ENCODE results near the gene CAMSAP1.
A peak's percentile ranks its signal among the peaks of the same experiment; 100 is the strongest.
"Not testable (repeated sequence)": the region's sequence is repeated elsewhere in the genome, so short reads cannot be mapped to it uniquely, and the experiment has no call there.

CAMSAP1 gene

DNA sequence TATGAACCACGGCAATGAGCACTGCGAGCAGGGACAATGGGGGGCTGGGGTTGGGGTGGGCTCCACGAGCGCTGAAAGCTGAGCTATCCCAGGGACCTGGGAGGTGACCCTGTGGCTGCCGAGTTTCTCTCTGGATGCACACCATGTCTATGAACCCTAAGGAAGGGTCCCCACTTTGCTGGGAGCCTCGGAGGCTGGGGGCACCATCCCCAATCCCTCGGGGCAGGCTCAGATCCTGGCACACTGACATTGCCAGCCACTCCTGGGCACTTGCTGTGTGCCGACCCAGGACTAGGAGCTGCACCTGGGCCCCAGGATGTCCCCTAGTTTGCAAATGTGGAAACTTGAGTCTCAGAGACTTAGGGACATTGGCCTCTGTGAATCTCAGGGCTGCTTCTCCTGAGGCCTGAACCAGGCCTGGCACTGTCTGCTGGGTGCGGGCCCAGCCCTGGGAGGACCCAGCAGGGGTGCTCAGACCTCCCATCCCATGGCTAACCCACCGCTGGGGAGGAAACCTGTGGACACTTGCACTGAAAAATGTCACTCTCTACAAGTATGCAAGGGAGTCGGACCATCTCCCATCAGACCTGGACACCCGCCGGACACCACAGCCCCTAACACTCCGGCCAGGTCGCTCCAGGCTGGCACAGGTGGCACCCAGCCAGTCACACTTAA lies 13.0 kb upstream of the CAMSAP1 start:
- DNase-seq = no peak

DNA sequence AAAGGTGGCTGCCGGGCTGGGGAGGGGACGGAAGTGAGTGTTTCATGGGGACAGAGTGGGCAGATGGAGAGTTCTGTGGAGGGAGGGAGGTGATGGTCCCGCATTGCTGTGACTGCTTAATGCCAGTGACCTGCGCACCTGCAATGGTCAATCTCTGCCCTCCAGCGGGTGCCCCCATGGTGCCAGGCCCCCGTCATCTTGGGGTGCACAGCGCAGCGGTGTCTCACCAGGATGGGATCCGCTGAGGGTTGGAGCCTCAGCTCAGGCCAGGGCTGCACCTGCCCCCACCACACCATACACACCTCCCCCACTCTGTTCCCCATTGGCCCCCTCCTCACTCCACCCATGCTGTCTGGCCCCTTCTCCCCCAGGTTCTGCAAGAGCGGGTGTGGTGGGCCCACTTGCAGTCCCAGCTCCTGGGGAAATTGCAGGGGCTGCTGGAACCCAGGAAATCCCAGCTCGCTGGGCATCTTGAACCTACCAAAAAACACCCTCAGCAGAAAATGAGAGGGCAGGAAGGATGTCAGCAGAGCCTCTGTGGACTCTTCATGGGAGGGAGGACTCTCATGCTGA lies 12.1 kb upstream of the CAMSAP1 start:
- no peak for DNase-seq

DNA sequence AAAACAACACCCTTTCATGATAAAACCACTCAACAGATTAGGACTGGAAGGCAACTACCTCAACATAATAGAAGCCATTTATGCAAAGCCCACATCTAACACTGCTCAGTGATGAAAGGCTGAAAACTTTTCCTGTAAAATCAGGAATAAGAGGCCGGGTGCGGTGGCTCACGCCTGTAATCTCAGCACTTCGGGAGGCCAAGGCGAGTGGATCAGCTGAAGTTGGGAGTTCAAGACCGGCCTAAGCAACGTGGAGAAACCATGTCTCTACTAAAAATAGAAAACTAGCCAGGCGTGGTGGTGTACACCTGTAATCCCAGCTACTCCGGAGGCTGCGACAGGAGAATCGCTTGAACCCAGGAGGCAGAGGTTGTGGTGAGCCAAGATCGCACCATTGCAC lies 8.9 kb upstream of the CAMSAP1 start:
- DNase-seq = not testable (repeated sequence)

DNA sequence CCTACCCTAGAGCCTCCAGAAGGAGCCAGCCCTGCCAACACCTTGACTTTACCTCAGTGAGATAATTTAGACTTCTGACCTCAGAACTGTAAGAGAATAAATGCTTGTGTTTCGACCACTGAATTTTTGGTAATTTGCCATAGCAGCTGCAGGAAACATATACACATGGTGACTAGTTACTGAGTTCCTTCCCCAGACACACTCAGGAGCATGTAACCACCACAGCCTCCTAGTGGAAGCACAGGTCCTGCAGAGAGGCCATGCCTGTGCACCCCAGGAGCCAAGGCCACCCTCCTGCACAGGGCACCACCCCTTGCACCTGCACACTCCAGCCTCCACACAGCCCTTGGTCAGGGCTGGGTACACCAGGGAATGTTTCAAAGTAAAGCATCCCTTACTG lies 7.6 kb upstream of the CAMSAP1 start:
- DNase-seq = no peak

DNA sequence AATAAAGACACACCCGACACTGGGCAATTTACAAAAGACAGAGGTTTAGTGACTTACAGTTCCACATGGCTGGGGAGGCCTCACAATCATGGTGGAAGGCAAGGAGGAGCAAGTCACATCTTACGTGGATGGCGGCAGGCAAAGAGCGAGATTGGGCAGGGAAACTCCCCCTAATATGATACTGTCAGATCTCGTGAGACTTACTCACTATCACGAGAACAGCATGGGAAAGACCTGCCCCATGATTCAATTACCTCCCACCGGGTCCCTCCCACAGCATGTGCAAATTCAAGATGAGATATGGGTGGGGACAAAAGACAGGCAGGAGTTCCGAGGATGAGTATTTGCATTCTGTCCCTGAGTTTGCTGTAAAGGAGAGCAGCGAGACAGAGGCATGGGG lies 3.9 kb upstream of the CAMSAP1 start:
- not testable (repeated sequence) for DNase-seq

DNA sequence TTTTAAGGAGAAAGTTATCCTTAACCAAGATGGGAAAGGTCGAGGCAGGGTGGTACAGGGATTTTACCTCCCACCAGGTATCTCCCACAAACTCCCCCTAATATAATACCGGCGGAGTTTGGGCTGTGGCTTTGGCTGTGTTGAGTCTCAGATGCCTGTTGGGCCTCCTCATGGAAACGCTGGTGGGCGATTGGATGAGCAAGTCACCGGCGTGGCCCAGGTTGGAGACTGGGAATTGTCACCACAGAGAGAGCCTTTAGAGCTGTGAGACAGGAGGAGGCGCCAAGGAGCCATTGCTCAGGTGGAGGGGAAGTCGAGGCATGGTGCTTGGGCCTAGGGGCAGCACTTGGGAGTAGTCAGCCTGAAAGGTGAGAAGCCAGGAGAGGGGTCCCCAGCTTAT lies 3.4 kb upstream of the CAMSAP1 start:
- no peak for DNase-seq

DNA sequence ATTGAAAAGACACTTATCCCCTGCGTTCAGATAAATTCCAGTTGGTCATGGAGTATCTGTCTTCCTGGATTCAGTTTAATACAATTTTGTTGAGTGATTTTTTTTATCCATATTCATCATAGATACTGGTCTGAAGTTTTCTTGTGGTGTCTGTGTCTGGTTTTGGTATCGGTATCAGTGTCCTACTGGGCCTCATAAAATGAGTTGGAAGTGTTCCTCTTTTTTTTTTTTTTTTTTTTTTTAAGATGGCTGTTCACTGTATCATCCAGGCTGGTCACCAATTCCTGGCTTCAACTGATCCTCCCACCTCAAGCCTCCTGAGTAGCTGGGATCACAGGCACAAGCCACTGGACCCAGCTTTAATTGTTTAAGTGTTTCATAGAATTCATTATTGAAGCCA lies 2.9 kb upstream of the CAMSAP1 start:
- no peak for DNase-seq

DNA sequence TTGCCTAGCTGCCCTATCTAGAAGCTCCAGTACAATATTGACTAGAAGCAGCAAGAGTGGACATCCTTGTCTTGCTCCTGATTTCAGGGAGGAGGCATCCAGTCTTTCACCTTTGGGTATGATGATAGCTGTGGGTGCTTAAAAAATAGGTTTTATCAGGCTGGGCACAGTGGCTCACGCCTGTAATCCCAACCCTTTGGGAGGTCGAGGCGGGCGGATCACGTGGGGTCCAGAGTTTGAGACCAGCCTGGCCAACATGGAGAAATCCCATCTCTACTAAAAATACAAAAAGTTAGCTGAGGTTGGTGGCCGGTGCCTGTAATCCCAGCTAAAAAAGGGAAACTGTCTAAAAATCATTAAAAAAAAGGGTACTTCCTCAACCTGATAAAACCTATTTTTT lies 2.0 kb upstream of the CAMSAP1 start:
- DNase-seq = no peak

DNA sequence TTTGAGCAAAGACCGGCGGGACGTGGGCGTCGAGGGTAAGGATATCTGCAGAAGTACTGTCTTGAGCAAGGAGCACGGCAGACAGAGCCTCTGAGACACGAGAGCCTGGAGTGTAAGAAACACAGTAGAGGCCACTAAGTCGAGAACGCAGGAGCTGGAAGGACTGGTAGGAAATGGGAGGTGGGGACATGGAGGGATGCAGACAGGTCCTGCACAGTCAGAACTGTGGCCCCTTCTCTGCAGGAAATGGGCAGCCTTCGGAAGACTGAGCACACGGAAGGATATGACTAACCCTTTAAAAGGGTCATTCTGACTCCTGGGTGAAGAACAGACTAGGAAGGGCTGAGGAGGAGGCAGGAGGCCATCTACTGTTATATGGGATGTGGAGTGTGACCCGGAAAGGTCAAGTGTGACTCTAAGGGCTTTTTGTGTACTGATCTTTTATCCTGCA lies 1.4 kb upstream of the CAMSAP1 start:
- no peak for DNase-seq

DNA sequence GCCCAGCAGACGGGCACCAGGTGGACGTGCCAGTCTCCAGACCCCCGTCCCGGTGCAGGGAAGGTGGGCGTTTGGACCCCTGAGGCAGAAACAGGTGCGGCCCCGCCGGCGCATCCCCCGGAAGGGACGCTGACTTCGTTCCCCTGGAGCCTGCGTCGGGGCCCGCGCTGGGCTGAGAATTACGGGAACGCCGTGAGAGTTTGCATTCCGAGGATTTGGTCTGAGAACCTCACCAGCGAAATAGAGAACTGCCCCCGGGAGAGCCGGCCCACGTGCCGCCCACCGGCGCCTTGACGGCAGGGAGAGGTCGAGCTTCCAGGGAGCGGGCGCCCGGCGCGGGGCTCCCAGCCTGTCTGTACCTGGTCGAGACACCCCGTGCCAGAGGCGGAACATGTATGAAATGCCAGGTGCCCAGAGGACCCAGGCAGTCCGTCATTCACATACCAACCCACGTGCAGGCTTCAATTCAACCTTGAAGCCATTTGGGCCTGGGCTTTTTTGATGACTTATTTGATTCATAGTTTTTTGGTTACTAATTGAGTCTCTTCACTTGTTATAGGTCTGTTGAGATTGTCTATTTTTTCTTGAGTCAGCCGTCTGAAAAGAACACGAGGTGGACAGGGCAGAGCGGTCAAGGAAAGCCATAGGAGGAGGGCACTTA lies 877 bp upstream of the CAMSAP1 start:
- DNase-seq = no peak

DNA sequence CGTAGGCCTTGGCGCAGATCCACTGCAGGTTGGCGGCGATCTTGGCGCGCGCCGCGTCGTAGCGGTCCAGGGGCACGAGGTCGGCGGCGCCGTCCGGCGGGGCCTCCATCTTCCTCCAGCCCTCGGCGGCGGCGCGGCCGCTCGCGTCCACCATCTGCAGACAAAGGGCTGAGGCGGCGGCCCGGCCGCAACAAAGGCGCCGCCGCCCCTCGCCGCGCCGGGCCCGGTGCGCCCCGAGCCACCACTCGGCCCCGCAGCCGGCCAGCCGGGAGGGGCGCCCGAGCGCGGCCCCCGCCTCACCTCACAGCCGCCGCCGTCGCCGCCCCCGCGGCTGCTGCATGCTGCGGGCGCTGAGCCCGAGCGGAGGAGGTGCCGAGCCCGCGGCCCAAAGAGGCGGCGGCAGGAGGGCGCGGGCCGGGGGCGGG lies 328 bp downstream of the CAMSAP1 start:
- peak in 1 of 2 experiments; percentile 56 for DNase-seq

DNA sequence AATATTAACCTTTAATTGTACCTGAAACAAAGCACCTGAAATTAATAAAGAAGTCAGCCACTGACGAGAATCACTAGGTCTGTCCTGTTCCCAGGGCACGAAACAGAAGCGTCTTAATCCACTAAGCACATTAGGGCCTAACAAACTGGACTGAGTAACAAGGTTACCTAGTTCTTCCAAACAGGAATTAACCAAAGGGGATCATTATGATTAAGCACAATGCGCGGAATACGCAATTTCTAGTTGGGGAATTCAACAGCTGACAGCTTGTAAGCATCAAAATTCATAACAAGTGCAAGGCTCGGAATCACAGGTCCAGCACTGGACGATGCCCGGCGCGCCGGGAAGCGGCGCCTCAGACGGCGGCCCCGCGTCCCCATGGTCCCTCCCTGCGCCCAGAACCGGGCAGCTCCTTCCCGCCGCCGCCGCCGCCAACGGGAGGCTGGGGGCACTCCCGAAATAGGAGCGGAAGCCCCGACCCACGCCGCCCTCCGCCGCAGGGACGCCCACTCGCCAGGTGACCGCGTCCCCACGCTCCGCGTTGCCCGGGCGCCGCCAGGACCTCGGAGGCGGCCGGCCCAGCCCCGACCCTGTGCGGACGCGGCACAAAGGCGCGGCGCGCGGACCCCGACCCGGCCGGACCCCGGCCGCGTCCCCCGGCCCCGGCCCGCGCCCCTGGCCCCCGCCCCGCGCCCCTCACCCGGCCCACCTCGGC lies 898 bp downstream of the CAMSAP1 start:
- DNase-seq = peak in 1 of 2 experiments; percentile 62

DNA sequence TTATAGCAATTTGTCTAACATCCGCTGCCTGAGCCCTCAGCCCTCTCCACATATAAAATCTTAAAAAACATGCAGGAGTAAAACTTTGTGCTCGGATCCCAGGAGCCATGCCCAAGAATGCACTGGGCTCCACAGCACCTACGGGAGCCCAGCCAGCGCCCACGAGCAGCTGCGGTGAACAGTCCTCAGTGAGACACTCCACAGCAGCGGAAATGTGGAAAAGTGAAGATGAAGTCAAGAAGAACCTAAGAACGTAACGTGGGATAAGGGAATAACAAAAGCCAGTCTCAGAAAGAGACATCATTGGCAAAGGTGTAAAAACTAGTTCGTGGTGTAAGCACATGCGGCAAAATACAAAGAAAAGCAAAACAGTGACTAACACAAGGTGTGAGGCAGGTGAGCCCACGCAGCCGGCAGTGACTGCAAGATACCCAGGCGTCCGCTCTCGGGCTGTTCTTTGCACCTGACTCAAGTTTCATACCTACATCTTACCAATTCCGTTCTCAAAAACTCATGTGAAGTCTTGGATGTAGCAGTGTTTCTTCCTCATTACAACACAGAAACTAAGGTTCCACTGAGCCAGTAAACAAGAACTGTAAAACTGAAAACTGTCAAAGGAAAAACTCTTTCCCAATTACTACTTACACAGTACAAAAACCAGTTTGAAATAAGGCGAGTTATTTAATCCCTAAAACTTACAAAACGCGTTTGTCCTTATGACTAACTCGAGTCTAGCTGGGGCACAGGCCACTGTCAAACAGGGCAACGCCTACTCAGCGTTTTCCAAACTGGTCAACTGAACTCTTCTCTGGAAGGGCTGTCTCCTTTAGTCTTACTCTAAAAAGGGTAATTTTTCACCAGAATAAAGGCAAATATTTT lies 1.7 kb downstream of the CAMSAP1 start:
- no peak for DNase-seq

DNA sequence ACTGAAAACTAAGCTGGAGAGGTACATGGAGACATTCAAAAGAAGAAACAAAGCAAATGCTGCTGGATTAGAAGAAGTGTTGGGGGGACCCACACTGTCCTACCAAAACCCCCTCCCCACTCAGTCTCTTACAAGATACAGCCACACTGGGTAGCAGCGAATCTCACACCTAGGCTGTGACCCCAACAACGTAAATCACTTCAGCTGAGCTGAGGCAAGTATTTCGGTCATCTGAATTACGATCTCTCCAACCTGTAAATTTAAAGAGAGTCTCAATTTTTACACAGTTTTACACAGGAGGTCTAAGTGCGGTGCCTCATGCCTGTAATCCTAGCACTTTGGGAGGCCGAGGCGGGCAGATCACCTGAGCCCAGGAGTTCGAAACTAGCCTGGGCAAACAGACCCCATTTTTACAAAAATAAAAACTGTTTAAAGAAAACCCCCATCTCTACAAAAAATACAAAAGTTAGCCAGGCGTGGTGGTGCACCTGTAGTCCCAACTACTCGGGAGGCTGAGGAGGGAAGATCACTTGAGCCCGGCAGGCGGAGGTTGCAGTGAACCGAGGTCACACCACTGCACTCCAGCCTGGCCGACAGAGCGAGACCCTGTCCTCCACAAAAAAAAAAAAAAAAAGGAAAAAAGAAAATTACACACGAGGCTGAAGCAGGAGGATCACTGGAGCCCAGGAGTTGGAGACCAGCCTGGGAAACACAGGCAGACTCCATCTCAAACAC lies 3.4 kb downstream of the CAMSAP1 start:
- DNase-seq = no peak

DNA sequence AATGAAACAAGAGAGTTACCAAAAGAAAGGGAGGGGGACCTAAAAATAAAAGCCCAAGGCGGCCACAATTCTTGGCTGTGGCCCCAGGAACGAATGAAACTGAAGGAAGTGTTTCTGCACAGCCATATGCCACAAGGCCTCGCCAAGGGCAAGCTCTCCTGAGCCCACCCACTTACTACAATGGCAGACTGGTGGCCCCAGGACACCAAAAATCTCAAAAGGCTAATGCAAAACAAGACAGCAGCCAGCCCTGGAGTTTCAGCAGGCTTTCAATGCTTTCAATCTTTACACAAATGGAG lies 4.0 kb downstream of the CAMSAP1 start:
- DNase-seq = no peak

DNA sequence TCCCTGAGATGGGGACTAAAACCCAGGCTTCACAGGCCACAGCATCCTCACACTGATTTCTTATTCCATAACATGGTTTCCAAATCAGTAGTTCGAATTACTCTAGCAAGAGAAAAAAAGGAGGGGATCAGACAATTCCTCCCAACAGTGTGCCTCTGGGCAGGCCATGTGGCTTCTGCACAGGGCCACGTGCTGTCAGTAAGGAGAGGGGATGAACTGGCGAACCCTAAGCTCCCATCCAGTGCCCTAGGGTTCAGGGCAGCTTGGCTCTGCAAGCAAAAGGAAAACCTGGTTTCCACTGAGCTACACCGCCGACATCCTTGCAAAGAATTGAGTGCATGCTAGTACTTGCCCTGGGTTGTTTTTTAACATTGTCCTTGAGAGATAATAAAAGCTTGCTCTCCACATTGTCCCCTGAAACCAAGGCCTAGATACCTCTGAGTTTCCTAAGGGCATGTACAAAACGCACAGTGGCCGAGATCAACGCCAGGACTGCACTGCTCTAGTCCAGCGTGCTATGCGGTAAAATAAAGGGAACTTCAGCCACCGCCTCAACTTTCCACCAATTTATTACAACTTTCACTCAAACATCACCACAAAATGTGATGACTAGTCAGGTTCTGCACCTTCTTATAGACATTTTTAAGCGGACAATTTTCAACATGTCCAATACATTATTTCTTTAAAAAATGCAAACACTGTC lies 4.5 kb downstream of the CAMSAP1 start:
- DNase-seq = no peak

DNA sequence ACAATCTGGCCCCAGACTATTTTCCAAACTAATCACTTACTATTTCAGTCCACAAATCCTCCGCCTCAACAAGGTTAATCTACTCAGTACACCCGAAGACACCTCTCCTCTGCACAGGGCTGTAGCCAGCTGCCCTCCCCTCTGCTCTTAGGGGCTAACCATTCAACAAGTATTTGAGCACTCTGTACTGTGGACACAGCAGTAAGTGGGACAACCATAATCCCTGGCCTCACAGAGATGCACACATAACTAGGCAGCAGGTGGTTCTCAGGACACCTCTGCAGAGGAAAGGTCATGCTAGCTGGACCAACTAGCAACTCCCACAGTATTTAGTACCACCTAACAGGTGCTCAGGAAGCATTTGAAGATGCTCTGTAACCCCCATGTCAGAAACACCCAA lies 5.5 kb downstream of the CAMSAP1 start:
- DNase-seq = no peak

DNA sequence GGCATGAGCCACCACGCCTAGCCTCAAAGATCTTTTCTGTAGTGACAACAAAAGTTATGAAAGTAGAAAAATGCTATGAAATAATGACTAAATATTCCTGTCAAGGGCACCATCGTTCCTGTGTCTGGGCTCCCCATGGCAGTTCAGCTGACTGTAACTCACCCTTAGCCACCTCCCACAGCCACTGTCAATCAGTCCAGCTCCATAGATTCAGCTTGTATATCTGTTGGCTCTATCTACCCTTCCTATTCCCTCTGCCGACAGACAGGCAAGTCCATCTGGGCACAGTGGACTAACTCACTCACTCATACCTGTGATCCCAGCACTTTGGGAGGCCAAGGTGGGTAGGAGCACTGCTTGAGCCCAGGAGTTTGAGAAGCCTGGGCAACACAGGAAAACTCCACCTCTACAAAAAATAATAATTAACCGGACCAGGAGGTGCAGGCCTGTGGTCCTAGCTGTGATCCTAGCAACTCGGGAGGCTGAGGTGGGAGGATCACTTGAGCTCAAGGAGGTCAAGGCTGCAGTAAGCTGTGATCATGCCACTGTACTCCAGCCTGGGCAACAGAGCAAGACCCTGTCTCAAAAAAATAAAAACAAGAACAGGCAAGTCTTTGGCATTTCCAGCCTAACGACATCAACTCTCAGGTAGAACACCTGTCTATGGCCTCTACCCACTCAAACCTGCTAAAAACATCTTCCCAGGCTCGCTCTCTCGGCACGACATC lies 6.2 kb downstream of the CAMSAP1 start:
- no peak for DNase-seq

DNA sequence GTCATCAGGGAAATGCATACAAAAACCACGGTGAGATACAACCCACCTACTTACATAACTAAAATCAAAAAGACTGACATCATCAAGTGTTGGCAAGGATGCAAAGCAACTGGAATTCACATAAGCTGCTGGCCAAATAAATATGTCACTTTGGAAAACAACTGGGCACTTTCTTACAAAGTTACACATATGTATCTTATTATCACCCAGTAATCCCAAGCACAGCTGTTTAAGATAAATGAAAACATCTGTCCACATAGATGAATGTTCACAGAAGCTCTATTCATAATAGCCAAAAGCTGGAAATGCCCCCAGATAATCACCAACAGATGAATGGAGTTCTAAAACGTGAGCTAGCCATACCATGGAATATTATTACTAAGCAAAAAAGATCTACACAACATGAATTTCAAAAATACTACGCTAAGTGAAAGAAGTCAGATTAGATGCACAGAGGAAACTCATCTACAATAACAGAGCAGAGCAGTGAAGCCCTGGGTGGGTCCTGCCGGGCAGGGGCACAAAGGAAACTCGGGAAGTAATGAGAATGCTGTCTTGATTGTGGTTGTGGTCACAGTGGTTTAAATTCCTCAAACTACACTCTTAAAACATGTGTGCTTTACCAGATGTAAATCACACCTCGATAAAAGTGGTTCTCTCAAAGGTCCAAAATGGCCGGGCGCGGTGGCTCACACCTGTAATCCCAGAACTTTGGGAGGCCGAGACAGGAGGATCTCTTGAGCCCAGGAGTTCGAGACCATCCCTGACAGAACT lies 8.5 kb downstream of the CAMSAP1 start:
- no peak for DNase-seq

DNA sequence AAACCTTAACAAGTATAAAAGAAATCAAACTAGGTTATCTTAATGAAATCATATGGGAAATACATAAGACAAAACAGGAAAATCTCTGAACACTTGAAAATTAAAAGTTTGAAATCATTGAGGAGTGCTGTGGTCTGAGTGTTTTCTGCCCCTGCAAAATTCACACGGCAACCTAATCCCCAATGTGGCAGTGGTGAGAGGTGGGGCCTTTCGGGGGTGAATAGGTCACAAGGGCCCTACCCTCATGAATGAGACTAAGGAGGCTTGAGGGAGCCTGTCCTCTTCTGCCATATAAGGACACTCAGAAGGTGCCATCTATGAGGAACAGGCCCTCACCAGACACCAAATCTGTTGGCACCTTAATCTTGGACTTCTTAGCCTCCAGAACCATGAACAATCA lies 10.7 kb downstream of the CAMSAP1 start:
- no peak for DNase-seq

All from NCI-H524 (cell line).